COLO668 (cell line): ENCODE measurements around the gene PPARG.
"Not testable (repeated sequence)": the region's sequence is repeated elsewhere in the genome, so short reads cannot be mapped to it uniquely, and the experiment has no call there.

ENCODE experiments used
- DNase-seq: peaks from one replicate; lab custom pipeline; 2025; ENCODE audit not compliant: unreplicated experiment; lab: John Stamatoyannopoulos, UW

The PPARG gene

DNA sequence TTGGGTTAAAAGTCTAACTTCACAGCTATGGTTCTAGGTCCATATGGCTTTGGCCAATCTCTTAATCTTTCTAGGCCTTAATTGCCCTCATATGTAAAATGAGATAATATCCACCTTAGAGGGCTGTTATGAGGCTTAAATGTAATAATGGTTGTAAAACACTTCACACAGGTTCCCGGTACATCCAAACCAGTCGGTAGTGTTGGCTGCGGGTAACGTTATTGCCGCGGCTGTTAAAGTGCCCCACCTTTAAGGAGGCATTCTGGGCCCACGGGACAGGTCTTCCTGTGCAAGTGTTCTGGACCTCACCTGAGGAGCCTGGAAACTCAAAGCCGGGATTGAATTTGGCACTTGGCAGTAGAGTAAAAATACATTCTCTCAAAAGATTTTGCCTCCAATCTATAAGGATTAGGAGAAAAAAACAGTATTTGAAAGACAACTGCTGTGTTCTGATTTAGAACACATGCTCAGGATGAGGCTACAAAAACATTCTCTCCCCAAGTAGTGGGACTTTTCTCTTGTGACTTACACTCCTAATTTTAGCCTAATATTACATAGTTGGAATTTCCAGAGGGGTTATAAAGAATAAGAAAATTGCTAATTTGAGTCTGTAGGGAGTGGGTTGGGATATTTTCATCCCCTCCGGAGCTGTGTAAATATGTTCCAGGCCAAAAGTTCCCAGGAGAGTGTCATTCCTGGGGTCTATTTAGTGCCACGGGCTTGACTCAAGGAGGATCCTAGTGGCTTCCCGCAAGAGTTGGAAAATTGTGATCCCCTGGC lies 150.5 kb downstream of the PPARG start:
- no peak for DNase-seq

DNA sequence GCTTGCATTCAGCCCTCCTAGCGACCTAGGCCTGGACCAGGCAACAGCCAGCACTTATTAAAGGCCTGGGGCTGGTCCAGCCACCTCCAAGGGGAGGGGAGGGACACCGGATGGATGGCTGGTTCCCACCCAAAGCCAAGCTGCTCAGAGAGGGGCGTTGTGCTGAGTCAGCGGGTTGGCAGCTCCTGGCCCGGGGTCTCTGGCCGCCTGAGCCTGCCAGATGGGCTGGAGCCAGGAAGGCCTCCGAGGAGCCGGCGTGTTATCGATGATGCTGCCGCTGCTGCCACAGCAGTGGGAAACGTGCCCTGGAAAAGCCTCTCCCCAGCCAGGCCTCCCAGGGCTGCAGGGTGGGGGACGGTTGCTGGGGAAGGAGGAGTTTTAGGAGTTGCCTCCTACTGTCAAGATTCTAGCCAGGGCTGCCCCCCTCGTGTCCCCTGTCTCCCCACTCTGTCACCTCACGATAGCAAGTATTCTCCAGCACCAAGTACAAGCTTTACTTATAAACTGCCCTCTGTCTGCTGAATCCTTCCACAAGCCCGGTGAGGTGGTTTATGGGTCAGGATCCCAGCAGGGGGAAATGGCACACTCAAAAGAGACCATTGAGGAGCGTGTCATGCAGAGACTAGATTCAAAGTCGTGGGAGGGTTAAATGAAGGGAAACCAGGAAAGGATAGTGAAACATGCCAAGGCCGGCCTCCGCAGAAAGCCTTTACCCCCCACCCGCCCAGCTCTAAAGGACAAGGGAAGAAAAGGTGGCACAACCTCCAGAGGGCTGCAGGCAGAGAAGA lies 152.3 kb downstream of the PPARG start:
- no peak for DNase-seq

DNA sequence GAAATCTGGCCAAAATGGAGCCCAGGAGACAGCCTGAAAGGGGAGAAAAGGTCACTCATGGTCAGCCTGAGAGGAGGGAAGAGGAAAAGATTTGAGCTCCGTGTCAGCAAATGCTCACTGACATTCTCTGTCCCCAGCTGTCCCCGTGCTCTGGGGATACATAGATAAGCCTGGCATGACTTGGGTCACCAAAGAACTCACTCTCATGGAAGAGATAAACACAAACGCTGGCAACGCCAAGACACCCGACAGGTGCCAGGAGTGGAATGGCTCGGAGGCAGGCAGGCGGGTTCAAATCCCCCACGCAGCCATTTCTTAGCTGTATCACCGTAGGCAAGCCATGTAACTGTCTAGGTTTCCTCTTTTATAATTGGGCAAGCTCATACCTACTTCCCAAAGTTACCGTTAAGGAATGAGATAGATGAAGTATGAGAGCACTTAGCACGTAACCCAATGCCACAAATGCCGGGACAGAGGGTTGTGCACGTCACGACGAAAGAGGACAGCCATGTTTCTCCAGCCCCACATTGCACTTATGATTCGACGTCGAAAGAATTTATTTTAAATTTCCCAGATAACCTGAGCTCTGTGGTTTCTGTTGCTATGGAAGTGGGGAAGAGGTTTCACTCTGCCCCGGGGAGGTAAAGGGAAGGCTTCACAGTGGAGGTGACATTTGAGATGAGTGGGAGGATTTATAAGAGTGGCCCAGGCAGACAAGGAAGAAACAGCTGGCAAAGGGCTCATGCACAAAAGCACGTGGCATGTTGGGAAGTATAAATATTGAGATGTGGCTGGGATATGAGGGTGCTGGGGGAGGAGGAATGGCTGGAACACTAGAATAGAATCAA lies 154.0 kb downstream of the PPARG start:
- DNase-seq = no peak

DNA sequence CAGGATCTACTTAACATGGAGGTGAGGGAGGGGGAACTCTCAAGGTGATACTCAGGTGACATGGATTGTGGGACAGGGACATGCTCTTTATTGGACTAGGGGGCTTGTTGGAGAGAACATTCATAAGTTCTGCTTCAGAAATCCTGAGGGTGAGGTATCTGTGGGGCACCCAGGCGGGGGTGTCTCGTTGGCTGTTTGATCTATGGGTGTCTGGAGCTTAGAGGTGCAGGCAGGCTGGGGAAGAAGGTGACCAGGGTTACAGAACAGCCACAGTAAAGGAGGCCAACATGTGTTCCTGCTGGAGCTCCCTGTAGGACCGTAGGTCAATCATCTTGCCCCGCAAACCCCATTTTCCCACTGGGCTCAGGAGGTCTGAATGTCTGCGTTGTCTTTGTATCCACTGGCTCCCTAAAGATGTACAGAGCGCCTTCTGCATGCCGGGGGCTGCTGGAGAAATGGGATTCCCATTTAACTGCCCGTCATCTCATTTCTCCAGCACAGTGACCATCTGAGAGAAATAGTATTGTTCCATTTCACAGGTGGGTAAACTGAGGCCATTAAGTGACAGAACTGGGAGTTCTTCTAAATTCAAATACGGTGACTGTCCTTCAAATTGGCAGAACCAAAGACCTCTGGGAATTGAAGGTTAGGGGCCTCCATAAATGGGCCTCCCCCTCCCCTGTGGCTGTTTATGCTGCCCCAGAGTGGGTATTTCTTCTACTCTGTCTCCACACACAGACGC lies 155.1 kb downstream of the PPARG start:
- DNase-seq = no peak

DNA sequence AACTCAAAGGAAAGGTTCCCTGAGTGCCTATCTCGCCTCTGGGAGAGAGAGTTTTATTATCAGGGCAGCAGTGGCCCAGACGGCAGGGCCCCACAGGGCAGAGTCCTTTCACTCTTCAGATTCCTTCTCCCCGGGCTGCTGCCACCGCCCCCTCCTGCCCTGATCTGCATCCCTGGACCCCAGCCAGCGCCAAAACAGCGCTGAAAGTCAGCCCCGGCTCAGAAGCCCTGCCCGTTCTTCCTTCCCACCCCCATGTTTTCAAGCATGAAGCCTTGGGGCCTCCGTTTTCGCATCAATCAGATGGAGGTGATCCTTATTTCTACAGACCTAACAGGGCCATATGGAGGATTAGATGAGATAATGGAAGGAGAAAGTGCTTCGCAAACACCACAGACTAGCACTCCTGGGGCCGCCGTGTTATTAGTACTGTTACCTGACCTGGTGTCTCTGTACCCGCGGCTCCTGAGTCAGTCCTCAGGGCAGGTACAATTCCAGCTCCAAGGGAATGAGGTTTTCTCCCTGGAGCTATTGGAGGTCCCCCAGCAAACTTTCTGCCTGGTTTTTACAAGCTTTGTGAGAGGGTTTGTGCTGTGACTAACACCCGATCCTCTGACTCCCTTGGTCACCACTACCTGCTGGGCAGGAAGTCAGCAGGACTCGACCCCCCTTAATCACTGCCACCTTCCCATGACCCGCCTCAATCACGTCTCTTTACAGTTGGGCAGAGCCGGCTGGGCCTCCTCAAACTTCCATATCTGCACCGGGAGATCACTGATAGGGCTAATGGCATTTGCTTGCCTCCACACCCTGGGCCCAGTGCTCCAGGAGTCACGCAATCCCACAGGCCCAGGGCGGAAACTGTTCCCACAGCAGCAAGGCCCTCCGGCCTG lies 156.0 kb downstream of the PPARG start:
- DNase-seq = no peak

DNA sequence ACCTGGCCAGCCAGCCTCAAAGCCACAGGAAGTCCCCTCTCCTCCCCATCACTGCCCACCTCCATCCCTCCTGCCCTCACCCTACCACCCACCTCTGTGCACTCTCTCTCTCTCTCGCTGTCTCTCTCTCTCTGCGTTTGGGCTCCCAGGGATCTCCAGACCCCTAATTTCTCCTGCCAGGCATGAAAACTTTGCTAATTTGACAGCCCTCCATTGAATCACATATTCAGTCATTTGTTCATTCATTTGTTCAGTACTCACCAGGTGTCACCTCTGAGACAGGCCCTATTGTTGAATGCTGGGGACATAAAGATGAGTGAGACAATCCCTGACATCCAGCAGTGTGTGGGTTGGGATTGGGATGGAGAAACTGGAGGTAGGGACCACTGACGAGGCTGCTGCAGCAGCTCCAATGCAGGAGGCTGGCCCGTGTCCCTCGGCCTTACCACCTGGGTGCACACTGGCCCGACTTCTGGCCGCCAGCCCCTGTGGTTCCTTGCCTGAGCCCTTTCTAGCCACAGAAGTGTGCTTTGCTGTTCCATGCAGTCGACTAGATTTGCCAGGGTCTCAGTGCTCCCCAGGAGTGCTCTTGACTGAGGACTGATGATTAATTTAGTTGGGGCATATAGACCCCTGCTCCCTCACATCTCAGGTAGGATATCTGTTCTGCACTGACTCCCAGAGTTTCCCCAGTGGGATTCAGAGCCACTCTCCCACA lies 156.8 kb downstream of the PPARG start:
- no peak for DNase-seq

DNA sequence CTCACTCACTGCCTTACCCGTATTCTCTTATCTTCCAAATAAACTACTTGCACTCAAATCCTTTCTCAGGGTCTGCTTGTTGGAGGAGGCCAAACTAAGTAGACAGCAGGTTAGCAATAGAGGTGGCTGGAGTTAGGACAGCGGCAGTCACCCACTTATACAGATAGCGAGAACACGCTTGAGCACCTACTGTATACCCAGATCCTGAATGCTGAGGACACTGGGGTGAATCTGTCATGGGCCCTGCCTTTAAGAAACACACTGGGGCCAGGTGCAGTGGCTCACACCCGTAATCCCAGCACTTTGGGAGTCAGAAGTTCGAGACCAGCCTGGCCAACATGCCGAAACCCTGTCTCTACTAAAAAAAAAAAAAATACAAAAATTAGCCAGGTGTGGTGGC lies 157.4 kb downstream of the PPARG start:
- no peak for DNase-seq

DNA sequence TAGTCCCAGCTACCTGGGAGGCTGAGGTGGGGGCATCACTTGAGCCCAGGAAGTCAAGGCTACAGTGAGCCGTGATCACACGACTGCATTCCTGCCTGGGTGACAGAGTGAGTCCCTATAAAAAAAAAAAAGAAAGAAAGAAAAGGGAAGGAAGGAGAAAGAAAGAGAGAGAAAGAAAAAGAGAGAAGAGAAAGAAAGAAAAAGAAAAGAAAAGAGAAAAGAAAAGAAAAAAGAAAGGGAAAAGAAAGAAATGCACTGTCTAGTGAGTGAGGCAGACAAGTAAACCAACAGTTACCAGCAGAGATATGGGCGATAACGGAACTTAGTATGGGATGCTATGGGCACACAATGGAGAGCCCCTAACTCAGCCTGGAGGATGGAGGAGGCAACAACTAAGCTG lies 158.2 kb downstream of the PPARG start:
- DNase-seq = no peak

DNA sequence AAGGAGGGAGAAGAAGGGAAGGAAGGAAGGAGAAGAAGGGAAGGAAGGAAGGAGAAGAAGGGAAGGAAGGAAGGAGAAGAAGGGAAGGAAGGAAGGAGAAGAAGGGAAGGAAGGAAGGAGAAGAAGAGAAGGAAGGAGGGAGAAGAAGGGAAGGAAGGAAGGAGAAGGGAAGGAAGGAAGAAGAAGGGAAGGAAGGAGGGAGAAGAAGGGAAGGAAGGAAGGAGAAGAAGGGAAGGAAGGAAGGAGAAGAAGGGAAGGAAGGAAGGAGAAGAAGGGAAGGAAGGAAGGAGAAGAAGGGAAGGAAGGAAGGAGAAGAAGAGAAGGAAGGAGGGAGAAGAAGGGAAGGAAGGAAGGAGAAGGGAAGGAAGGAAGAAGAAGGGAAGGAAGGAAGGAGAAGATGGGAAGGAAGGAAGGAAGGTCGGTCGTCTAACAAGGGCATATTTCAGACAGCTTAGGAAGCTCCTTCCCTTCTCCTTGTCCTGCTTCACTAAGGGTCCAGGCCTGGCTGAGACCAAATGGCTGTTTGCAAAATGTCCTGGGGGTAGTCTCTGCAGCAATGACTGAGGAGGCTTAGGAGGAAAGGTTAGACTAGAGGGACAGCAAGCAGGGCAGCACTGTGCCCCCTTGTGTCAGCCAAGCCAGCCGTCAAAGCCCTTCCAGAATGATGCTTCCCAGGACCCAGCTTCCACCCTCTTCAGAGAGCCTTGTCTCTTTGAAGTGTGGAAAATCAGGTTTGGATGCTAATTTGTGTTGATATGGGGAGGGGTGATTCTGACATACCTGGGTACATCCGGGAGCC lies 159.7 kb downstream of the PPARG start:
- DNase-seq = not testable (repeated sequence)

DNA sequence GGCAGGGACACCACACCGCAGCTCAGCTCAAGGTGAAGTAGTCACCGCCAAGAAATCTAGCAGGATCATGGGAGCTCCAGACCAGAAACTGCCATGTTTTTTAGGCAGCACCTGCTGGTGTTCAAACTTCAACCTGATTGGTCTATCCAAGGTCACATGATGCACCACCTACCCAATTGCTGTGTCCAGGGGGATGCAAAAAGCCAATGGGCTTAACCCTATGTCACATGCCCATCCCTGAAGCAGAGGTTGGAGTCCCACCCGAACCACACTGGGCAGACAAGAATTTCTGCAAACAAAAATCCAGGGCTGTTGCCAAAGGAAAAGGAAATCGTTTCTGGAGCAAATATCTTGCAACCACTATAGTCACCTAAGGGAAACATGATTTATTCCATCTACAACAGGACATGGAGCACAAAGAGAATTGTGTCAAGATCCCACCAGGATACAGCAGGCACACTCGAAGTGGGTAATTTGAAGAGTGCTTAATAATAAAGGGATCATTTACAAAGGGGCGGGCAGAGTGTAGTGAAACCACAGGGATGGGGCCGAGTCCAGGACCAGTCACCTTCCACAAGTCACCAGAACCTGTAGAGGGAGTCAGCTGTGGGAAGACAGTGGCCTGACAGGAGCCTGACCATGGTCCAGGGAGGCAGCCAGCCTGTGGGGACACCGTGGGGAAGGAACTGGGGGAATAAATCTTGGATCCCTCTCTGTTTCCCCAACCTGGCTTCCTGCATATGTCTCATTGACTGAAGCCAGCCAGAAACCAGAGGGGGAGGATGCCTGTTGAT lies 161.2 kb downstream of the PPARG start:
- DNase-seq = no peak

DNA sequence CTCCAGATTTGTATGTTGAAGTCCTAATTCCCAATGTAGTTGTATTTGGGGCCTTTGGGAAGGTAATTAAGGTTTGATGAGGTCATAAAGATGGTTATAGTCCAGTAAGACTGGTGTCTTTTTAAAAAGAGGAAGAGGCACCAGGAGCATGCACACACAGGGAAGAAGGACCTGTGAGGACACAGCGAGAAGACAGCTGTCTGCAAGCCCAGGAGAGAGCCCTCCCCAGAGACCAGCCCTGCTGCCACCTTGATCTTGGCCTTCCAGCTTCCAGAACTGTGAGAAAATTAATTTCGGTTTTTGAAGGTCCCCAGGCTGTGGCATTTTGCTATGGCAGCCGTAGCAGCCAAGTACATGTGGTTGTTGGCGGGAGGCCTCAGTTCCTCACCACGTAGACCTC lies 162.6 kb downstream of the PPARG start:
- DNase-seq = no peak

DNA sequence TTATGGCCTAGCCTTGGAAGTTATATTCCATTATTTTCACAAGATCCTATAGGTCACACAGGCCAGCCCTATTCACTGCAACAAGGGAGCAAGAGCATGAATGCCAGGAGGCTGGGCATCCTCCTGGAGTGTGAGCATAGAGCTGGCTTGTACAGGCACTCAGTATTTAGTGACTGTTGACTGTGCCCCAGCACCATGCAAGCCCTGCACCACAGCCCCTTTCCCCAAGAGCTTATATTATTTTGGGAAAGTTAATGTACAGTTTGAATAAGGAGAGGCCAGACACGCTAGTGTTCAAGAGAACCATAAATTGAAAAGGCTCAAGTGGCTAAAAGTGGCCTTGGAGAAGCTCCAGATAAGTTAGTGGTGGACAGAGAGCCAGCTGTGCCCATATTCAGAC lies 163.1 kb downstream of the PPARG start:
- DNase-seq = no peak

DNA sequence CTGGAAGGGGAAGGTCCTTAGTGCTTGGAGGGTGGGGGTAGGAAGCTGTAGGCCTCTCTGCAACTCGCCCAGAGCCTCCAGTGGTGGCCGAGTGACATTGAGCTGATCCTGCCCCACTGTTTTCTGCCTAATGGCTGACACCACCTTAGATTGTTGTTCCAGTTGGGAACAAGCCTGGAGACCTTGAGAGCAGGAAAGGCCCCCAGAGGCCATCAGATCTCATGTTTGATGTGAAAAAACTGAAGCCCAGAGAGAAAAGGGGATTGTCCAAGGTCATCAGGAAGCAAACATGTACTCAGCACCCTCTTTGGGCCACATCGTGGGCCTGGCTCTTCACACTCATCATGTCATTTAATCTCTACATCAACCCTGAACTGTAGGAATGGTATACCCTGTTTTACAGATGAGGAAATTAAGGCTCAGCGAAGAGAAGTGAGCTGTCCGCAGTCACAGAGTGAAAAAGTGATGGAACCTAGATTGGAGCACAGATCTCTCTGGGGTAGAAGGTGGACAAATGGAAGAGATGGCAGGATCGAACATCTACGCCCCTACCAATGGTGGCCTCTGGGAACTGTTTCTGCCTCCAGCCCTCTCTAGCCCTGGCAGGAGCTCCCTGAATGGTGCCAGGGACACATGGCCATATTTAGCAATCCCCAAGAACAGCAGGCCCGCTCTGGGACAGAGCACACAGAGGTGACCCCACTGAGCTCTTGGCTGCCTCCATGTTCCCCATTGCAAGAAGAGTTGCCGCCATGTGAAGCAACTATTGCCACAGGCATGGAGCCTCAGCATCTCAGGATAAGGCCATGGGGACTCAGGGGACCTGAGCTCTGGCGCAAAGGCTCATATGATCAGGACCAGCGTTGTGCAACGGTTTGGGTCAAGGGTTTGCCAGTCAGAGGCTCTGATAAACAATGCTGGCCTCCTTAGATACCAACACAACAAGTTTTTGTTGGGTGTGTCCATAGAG lies 163.8 kb downstream of the PPARG start:
- no peak for DNase-seq

DNA sequence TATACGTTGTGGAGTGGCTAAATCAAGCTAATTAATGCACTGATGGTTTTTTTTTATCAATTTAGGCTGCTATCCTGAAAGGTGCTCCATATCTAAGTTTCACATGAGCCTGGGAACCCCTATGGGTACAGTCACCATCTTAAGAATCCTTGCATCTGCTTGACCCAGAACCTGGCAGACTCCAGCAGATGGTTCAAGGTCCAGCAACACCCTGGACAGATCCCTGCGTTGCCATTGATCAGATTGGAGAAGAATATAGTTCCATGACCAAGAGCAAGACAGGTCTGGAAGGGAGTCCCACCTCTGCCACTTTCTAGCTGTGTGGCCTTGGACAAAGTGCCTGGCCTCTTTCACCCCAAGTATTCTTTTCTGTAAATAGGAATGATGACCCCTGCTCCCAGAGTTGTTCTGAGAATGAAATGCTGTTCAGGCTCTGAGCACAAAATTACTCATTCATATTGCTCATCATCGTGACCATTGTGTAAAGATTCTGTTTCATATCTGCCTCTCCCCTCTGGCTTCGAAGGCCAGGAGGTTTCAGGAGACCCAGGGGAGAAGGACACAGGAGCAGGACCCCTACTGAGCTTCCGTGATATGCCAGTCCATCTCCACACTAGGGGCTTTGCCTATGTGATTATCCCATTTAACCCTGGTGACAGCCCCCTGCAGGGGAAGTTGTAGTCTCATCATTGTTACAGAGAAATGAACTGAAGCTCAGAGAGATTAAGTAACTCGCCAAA lies 165.4 kb downstream of the PPARG start:
- DNase-seq = no peak

DNA sequence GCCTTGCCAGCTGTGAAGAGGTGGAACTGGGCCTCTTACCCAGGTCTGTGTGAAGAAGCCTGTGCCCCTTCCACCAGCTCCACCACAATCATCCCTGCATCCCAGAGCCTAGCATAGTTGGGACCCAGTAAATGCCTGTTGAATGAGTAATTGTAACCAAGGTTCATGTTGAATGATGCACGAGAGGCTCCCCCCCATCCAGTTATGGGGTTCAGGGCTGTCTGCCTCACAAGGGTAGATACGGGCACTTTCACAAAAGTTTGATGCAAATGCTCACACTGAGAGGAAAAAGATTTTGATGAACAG lies 165.9 kb downstream of the PPARG start:
- DNase-seq = no peak

DNA sequence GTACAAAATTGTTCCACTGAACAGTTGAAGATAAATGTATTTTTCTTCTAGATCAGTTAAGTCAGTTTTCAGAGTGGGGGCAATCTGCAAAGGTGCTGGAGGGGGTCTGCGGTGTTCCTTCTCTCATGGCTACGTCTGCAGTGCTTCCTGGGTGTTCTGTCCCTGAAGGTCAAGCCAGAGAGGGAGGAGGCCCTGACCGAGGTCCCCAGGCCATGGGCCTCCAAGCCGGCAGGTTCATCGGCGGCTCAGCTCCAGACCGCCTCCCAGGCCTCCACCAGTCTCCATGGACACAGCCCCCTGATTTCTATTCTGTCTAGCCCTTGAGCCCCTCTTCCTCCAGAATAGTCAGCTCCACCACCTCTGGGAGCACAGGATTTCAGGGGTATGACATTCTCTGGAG lies 166.9 kb downstream of the PPARG start:
- no peak for DNase-seq
